Astrocyte of the cerebellum (primary cell): Measurements from ENCODE around the gene PRRT4.

Experiments used
- DNase-seq: peaks from one replicate; pipeline ENCODE4 v3.0.0-alpha.2; 2011; ENCODE audit warnings: low read depth
- H3K4me3 ChIP-seq: 2 replicates; pipeline ENCODE4 v1.5.1; 2011; ENCODE audit warnings: mild to moderate bottlenecking, low read depth, low read length, moderate library complexity
- CTCF ChIP-seq: IDR thresholded peaks from 2 replicates; pipeline ENCODE4 v1.5.1; 2012; ENCODE audit warnings: low read length, low read depth, moderate library complexity, mild to moderate bottlenecking; ENCODE audit errors: missing control alignments
- in situ Hi-C: cut with HindIII; loops from 2 replicates; pipeline ENCODE4 v1.10.0; 2017; ENCODE audit warnings: low sequenced_read_pairs

The PRRT4 gene

DNA sequence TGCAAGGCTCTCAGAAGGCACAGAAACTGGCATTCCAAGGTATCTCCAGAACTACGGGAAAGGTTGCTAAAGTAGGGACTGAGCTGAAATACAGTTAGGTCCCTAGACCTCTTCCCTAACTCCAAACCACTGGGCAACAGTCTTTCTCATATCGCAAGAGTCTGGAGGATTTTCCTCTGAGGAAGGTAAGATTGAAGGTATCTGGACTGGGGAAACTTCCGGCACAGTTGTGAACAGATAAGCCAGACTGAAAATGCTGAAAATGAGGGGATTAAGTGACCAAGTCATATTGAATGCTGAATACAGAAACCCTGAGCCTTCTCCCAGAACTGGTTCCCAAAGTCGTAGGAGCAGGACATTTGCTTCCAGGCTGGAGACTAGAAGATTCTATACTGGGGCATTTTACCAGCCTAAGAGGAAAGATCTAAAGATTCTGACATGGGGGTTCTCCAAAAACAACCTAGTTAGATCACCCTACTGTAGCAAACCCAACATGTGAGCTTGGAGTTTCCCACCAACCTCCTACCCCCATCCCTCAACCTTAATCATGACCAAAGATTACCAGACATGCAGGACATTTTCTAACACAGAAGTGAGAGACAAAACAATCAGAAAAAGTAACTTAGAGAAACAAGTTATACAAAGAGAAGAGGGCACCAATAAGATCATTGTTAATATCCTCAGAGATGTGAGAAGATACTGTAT is 2.8 kb upstream of the PRRT4 start:
- TF ChIP-seq CTCF = no peak
- no peak for DNase-seq
- in situ Hi-C loops = no loop called here
- no peak overlapping the region for H3K4me3 ChIP-seq

DNA sequence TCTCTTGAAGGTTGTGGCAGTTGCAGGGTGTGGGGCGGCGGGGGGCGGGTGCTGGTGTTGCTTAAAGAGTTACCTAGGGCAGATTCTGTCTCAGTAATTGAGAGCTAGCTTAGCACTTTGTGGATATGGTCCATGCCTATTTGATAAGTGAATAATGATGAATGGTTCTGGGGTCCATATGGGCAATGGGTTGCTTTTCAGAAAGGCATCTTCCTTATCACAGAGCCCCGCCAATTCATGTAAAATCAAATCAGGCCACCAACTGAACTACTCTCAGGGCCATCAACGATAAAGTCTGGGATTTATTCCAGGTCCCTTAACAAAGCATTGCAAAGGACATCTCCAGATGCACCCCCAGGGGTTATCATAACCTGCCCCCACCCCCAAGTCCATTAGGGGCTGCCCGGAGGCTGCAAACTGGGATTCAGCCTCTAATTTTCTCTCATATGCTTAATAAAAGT is 1.8 kb upstream of the PRRT4 start:
- DNase-seq = no peak

GRCh38 chr7:128362670-128363069 is 1.2 kb upstream of the PRRT4 start:
- no peak for TF ChIP-seq CTCF
- in situ Hi-C loops = no loop called here
- H3K4me3 ChIP-seq = no peak overlapping the region
- DNase-seq = no peak

More for the DNA sequence above, 1.8 kb upstream of the PRRT4 start:
- H3K4me3 ChIP-seq = no peak overlapping the region
- TF ChIP-seq CTCF = no peak
- in situ Hi-C loops = no loop called here

- H3K4me3 ChIP-seq = no peak overlapping the region
- no peak for TF ChIP-seq CTCF
- in situ Hi-C loops = no loop called here
- no peak for DNase-seq
Measured at GRCh38 chr7:128360359-128360678, 1.2 kb downstream of the PRRT4 start.

- H3K4me3 ChIP-seq = no peak overlapping the region
- in situ Hi-C loops = no loop called here
- TF ChIP-seq CTCF = no peak
- DNase-seq = no peak
Measured at GRCh38 chr7:128359939-128360338, 1.6 kb downstream of the PRRT4 start.

DNA sequence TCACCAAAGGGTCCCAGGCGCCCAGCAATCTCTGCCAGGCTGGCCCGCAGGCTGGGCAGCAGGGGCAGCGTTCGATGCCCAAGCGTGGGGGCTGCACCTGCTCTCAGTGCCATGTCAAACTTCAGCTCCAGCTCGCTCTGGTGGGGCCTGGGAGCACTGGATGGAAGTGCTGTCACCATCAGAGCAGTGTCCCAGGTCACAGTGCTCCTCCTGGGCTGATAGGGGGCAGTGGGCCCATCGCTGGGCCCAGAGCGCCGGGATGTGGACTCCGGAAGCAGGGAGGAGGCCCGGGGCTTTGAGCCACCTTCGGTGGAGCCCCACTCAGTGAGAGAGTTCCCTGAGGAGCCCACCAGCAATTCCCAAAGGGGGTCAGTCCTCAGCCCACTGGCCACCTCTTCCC is 2.2 kb downstream of the PRRT4 start:
- TF ChIP-seq CTCF = no peak
- in situ Hi-C loops = no loop called here
- DNase-seq = no peak

More for the DNA sequence above, 2.2 kb downstream of the PRRT4 start:
- no peak overlapping the region for H3K4me3 ChIP-seq
